Measurements from ENCODE around the gene CDK7.

The CDK7 gene

GRCh38 chr5:69292306-69292705, 57.6 kb downstream of the CDK7 start:
- no peak overlapping the region for H3K4me3 ChIP-seq (ENCODE audit: low read depth, low read length)
- no peak for TF ChIP-seq CTCF (IDR thresholded peaks at IDR 0.05; ENCODE audit: borderline replicate concordance, insufficient read depth, low read depth, low read length)

DNA sequence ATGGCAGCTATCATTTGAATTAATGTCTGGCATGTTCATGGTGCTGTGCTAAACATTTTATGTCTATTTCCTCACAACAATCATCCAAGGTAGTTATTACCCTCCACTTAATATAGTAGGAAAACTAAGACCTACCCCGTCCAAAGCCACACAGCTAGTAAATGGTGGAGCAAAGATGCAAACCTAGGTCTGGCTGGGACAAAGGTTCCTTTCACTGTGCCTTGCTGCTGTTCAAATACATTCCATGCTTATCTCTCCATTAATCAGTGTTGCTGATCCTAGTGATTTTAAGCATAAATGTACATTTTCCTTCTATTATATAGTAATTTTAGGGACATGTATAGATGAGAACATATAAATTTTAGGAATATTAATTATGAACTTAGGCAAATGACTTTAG, 59.2 kb downstream of the CDK7 start:
- TF ChIP-seq CTCF (IDR thresholded peaks at IDR 0.05; ENCODE audit: borderline replicate concordance, insufficient read depth, low read depth, low read length): no peak
- H3K4me3 ChIP-seq (ENCODE audit: low read depth, low read length): no peak overlapping the region

DNA sequence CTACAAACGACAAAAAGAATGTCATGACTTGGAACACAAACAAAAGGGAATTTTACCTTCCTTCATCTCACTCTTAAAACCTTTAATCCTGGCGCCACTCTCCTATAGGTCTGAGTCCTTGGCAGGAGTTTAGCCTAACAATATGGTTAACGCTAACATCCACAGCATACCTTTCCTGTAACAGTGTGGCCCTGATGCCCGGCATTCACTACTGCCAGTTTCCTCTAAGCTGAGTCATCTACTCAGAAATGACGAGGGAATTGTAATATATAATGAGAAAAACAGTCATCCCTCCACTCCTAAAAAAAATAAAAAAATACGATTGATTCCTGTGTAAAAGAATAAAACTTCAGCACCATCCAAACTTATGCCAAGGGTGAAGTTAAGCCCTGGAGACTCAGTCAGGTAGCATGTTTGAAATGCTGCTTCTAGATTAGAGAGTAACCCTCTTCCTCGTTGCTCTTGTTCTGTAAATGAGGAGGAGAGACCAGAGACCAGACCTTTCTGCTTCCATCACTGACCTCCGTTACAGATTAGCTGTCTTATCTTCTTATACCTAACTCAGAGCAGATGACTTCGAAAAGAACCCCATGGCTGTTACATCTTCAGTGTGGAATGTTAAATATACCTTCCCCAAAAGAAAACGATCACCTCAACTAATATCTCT, 60.5 kb downstream of the CDK7 start:
- no peak for TF ChIP-seq CTCF (IDR thresholded peaks at IDR 0.05; ENCODE audit: borderline replicate concordance, insufficient read depth, low read depth, low read length)
- H3K4me3 ChIP-seq (ENCODE audit: low read depth, low read length): no peak overlapping the region

DNA sequence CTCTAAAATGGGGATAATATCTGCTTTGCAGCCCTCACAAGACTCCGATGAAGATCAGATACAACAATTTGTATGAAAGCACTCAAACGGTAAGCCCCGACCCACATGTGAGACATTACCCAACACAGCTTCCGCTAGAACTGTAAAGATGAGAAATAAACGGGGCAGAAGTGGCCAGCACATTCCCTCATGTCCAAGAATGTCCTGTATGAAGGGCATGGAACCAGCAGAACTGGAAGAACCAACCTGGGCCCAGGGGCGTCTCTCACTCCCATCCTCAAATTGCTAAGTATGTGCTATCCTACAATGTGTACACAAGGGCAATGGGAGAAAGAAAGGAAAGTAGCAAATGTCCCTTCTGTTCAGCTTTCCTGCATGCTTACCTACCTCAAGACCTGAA, 64.9 kb downstream of the CDK7 start:
- no peak for TF ChIP-seq CTCF (IDR thresholded peaks at IDR 0.05; ENCODE audit: borderline replicate concordance, insufficient read depth, low read depth, low read length)
- no peak overlapping the region for H3K4me3 ChIP-seq (ENCODE audit: low read depth, low read length)

DNA sequence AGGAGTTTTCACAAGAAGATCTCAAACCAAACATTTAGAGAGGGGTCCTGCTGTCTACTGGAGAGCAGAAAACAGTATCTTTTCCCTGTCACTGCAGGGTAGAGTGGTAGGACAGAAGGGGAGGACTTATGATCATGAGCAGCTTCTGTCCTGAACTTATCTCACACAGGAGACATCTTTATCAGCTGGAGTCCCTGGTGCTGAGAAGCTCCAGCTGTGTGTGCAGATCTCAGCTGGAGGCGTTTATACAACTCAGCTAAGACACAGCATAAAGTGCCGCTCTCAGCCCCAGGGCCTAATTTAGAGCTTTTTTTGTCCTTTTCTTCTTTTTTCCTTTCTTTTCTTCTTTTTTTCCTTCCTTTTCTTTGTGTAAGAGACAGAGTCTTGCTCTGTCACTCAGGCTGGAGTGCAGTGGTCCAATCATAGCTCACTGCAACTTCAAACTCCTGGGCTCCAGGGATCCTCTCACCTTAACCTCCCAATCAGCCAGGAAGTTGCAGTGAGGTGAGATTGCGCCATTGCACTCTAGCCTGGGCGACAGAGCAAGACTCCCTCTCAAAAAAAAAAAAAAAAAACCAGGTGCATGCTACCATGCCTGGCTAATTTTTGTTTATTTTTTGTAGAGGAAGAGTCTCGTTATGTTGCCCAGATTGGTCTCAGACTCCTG, 66.0 kb downstream of the CDK7 start:
- no peak for TF ChIP-seq CTCF (IDR thresholded peaks at IDR 0.05; ENCODE audit: borderline replicate concordance, insufficient read depth, low read depth, low read length)
- no peak overlapping the region for H3K4me3 ChIP-seq (ENCODE audit: low read depth, low read length)

DNA sequence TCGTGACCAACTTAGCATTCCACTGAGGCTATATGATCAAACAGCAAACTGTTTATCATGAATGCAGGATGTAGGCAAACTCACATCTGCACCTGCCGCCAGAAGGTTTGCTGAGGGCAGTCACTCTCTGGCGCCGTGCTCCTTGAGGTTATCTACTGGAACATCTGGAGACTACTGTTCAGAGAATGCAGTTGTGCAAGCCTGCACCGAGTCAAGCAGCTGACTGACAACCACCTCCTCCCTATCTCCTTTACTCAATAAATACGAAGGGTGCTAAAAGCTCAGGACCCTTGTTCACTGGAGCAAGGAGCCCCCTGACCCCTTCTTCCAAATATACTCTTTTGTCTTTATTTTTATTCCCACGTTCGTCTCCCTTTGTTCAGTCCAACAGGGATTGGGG, 70.8 kb downstream of the CDK7 start:
- no peak overlapping the region for H3K4me3 ChIP-seq (ENCODE audit: low read depth, low read length)
- TF ChIP-seq CTCF (IDR thresholded peaks at IDR 0.05; ENCODE audit: borderline replicate concordance, insufficient read depth, low read depth, low read length): no peak

- no peak for TF ChIP-seq CTCF (IDR thresholded peaks at IDR 0.05; ENCODE audit: borderline replicate concordance, insufficient read depth, low read depth, low read length)
- H3K4me3 ChIP-seq (ENCODE audit: low read depth, low read length): no peak overlapping the region
Measured at GRCh38 chr5:69308046-69308553, 73.4 kb downstream of the CDK7 start.
